LHCN-M2 (cell line): ENCODE measurements around the gene NECAB3. TPM values are rescaled to one million over a fixed set of nuclear protein-coding genes. Genes with fewer than 3 reads are reported as not detected.

Experiments
- DNase-seq: peaks from one replicate; pipeline ENCODE4 v3.0.0-alpha.2; 2012; ENCODE audit warnings: low read depth
- total RNA-seq: library from RNA; depleted of rRNA; stranded (reverse); fragments of >200 nt; gene quantifications from 2 replicates; pipeline ENCODE4 v1.2.3, GENCODE V29; 2014; rRNA removed

The NECAB3 gene
- total RNA-seq, 1 experiment from 2014 or later = 47.5 TPM

DNA sequence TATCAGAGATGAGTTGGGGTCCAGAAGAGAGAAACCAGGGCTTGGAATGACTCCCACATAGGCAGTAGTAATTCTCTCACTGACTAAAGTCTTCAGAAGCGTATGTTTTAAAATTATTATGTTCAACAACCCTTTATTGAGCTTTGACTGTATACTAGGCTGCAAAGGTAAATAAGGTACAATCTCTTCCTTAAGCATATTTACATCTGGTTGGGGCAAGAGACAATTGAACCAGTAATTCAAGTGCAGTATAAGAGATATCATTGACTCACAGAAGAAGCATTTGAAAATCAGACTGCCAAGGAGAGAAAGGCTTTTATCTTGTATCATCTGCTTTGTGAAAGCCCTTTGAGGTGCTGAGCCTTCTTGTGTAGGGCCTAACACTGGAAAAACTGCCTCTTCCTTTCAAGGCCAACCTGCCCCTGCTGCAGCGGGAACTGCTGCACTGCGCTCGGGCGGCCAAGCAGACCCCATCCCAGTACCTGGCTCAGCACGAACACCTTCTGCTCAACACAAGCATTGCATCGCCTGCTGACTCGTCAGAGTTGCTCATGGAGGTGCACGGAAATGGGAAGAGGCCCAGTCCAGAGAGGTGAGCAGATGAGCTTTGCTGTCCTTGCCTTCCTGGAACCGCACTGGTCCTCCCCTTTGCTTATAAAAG, 51.4 kb downstream of the NECAB3 start:
- DNase-seq = no peak

DNA sequence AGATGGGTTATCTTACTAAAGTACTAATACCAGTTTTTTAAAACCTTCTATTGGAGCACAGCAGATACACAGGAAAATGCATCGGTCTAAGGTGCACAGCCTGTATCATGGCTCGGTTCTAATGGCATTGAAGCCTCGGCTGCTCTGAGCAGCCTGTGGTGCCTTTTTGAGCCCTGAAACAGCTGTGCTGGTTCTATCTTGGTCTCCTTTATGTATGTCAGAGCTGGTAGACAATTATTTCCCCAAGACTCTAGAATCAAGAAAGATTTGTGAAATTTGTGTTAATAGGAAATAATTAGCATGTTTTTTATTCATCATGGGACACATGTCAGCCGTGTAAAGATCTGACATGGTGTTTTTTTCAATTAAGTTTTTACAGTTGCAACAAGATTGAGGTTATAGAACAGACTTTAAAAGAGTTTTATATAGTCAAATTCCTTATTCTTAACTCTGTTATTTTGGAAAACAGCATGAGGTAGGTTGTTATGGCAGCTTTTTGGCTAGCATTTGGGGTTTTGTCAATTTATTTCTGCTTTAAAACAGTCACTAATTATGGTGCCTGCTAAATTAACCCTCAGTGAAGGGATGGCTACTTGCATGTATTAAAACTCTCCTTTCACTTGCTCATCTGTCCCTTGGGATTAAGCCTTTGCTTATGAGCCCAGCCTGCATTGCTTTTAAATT, 52.4 kb downstream of the NECAB3 start:
- peak; percentile 2 for DNase-seq

DNA sequence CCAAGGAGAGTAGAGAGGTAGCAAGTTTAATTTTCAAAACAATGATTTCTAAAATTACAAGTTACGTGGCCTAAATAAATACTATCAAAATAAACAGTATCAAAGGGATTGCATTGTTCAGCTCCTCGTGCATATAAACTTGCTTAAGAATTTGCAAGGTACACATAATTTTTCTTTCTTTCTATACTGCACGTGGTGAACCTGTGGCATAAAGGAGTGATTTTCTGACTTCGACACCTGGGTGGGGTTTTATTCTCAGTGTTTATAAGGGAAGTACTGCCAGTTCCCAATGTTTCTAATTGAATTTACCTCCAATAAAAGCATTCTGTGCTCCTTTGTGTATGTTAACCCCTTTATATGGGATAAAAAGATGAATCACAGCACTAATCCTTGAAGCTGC, 62.2 kb downstream of the NECAB3 start:
- no peak for DNase-seq

DNA sequence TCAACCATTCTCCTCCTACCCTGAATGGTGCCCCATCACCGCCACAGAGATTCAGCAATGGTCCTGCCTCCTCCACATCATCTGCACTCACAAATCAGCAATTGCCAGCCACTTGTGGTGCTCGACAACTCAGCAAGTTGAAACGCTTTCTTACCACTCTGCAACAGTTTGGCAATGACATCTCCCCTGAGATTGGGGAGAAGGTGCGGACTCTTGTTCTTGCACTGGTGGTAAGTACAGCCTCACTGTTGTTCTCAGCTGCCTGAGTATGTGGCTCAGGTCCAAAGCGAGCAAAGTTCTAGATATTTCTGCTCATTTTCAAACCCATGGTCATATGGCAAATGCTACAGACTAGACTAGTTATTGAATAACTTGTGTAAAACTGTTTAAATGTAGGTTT, 63.1 kb downstream of the NECAB3 start:
- DNase-seq = no peak

DNA sequence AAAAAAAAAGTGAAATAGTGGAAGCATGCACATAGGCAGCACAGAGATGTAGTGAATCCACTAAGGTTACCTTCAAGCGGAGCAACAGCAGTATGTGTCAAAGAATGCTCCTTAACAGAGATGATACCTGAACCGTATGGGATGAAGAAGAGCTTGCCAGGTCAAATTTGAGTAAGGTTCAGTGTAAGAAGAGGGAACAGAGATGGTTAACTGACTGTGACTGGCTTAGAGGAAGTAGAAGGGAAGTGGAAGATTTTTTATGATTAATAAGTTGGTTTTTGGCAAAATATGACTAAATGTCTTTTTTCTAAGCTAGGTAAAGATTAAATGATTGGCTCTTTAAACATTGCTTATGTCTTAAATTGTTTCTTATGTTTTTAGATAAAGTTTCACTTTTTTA, 64.7 kb downstream of the NECAB3 start:
- DNase-seq = no peak

Other genes starting within 250 kb of the NECAB3 start
- 26.2 and 29.7 TPM in 2 replicates for gene SNTA1, start 230.7 kb downstream of the NECAB3 start, total RNA-seq
- gene CBFA2T2, start 184.3 kb downstream of the NECAB3 start, total RNA-seq = 6.6 and 8.6 TPM in 2 replicates
- 0.06 and 0.11 TPM in 2 replicates for gene C20orf144, start 12.1 kb downstream of the NECAB3 start, total RNA-seq
- gene ACTL10, start 7.5 kb downstream of the NECAB3 start, total RNA-seq = 0.11 and 0.96 TPM in 2 replicates
- gene E2F1, start 12.0 kb upstream of the NECAB3 start, total RNA-seq = 56.2 and 64.2 TPM in 2 replicates
- gene PXMP4, start 45.9 kb upstream of the NECAB3 start, total RNA-seq = 5.5 and 6.7 TPM in 2 replicates
- gene ZNF341, start 57.6 kb upstream of the NECAB3 start, total RNA-seq = 2.1 and 2.8 TPM in 2 replicates
- gene CHMP4B, start 136.9 kb upstream of the NECAB3 start, total RNA-seq = 41.9 and 52.2 TPM in 2 replicates